H1 (cell line): ENCODE data around the gene COL4A2. TPM values are rescaled to one million over a fixed set of nuclear protein-coding genes. Genes with fewer than 3 reads are reported as not detected.

Source experiments
- CTCF ChIA-PET: fragments of 300-600 bp; sonication (Branson Sonifier 250); formaldehyde crosslinking; loops from one replicate; lab custom pipeline; 2021; ENCODE audit not compliant: partially characterized antibody; lab: Charles Lee
- POLR2A ChIA-PET: fragments of 300-600 bp; sonication (Branson Sonifier 250); formaldehyde crosslinking; loops from one replicate; lab custom pipeline; 2021; ENCODE audit warnings: inconsistent platforms; ENCODE audit not compliant: partially characterized antibody; lab: Charles Lee
- DNase-seq, 2 experiments: peaks; one replicate each; pipeline versions ENCODE4 v3.0.0 to v3.0.0-alpha.2; 2010 to 2022; ENCODE audit warnings: low spot score in 2 of 2, low read depth in 1 of 2, mixed read lengths in 1 of 2
- FAIRE-seq: peaks from 2 replicates; lab custom pipeline; 2011; peaks lifted over from hg19 to GRCh38; lab: Jason Lieb, UNC
- H2AFZ ChIP-seq: 2 replicates; pipeline ENCODE4 v1.8.1; 2012; ENCODE audit warnings: low read length, inconsistent platforms
- H2AK5ac ChIP-seq: 2 replicates; pipeline ENCODE4 v1.6.1; 2013; ENCODE audit warnings: low read depth, low read length
- H2BK120ac ChIP-seq: replicated peaks from 2 replicates; pipeline ENCODE3; 2013; ENCODE audit warnings: low read depth, low read length, inconsistent platforms
- H2BK12ac ChIP-seq: 2 replicates; pipeline ENCODE4 v1.6.1; 2013; ENCODE audit warnings: low read depth, low read length
- H2BK15ac ChIP-seq: 2 replicates; pipeline ENCODE4 v1.6.1; 2013; ENCODE audit warnings: low read length
- H2BK20ac ChIP-seq: 2 replicates; pipeline ENCODE4 v1.6.1; 2013; ENCODE audit warnings: low read length
- H2BK5ac ChIP-seq: 2 replicates; pipeline ENCODE4 v1.6.1; 2013; ENCODE audit warnings: low read depth, low read length
- H3K14ac ChIP-seq: 2 replicates; pipeline ENCODE4 v1.6.1; 2013; ENCODE audit warnings: inconsistent platforms; ENCODE audit not compliant: insufficient read length
- H3K18ac ChIP-seq: 2 replicates; pipeline ENCODE4 v1.6.1; 2013; ENCODE audit warnings: low read length; ENCODE audit errors: extremely low read depth
- H3K23ac ChIP-seq: 2 replicates; pipeline ENCODE4 v1.6.1; 2013; ENCODE audit warnings: inconsistent platforms; ENCODE audit not compliant: insufficient read length
- H3K23me2 ChIP-seq: 2 replicates; pipeline ENCODE4 v1.6.1; 2013; ENCODE audit warnings: low read depth, low read length
- H3K27ac ChIP-seq: 2 replicates; pipeline ENCODE4 v1.6.1; 2011; ENCODE audit warnings: low read depth, low read length, inconsistent platforms
- H3K27me3 ChIP-seq, 4 experiments: replicated peaks in 1 of 4; 1 replicate in 1 of 4; 2 replicates in 3 of 4; pipeline versions ENCODE4 v1.6.1 to v1.8.1; 2011 to 2013; ENCODE audit warnings: low read length in 3 of 4, mild to moderate bottlenecking in 3 of 4, inconsistent platforms in 2 of 4, mixed read lengths in 2 of 4, moderate library complexity in 1 of 4; ENCODE audit not compliant: control insufficient read depth in 3 of 4, insufficient read depth in 3 of 4; ENCODE audit errors: extremely low read depth in 1 of 4
- H3K36me3 ChIP-seq, 4 experiments: 2 replicates each; pipeline versions ENCODE4 v1.6.1 to v1.8.1; 2011 to 2013; ENCODE audit warnings: mild to moderate bottlenecking in 4 of 4, low read length in 3 of 4, moderate library complexity in 2 of 4, control low read depth in 1 of 4, inconsistent platforms in 1 of 4; ENCODE audit not compliant: insufficient read depth in 4 of 4, control insufficient read depth in 2 of 4
- H3K4ac ChIP-seq: replicated peaks from 2 replicates; pipeline ENCODE3; 2013; ENCODE audit warnings: low read length, low read depth, mixed read lengths, inconsistent platforms; ENCODE audit not compliant: insufficient read length
- H3K4me1 ChIP-seq, 4 experiments: replicated peaks in 1 of 4; 1 replicate in 1 of 4; 2 replicates in 3 of 4; pipeline versions ENCODE4 v1.6.1 to v1.8.1; 2011 to 2013; ENCODE audit warnings: low read length in 3 of 4, inconsistent platforms in 2 of 4, mixed read lengths in 1 of 4; ENCODE audit not compliant: insufficient read depth in 4 of 4, control insufficient read depth in 3 of 4
- H3K4me2 ChIP-seq, 2 experiments: 2 replicates each; pipeline versions ENCODE4 v1.6.1 to v1.8.1; 2011 to 2013; ENCODE audit warnings: low read depth in 2 of 2, low read length in 2 of 2, control low read depth in 1 of 2, inconsistent platforms in 1 of 2, mild to moderate bottlenecking in 1 of 2; ENCODE audit not compliant: insufficient read depth in 1 of 2
- H3K4me3 ChIP-seq, 4 experiments: fragments of 200-600, 300-600 bp in 1 of 4; sonication (generic), shearing (Covaris generic), sonication (Bioruptor Twin) in 1 of 4; 2 replicates each; pipeline versions ENCODE4 v1.5.1 to v1.8.1; 2011 to 2016; ENCODE audit warnings: low read length in 4 of 4, low read depth in 3 of 4, control low read depth in 2 of 4, inconsistent platforms in 2 of 4, mild to moderate bottlenecking in 2 of 4, mixed read lengths in 1 of 4, moderate library complexity in 1 of 4; ENCODE audit not compliant: insufficient read depth in 2 of 4; ENCODE audit errors: extremely low read depth in 1 of 4
- H3K56ac ChIP-seq: replicated peaks from 2 replicates; pipeline ENCODE3; 2013; ENCODE audit warnings: low read depth, mild to moderate bottlenecking, mixed read lengths, low read length, inconsistent platforms; ENCODE audit not compliant: insufficient read length
- H3K79me1 ChIP-seq: 2 replicates; pipeline ENCODE4 v1.6.1; 2013; ENCODE audit warnings: low read depth, low read length, control low read depth
- H3K79me2 ChIP-seq, 2 experiments: 2 replicates each; pipeline versions ENCODE4 v1.6.1 to v1.8.1; 2012 to 2013; ENCODE audit warnings: low read length in 2 of 2, mild to moderate bottlenecking in 2 of 2, inconsistent platforms in 1 of 2; ENCODE audit not compliant: insufficient read depth in 2 of 2, control insufficient read depth in 1 of 2
- H3K9ac ChIP-seq, 4 experiments: replicated peaks in 1 of 4; 1 replicate in 1 of 4; 2 replicates in 3 of 4; pipeline versions ENCODE4 v1.6.1 to v1.8.1; 2011 to 2013; ENCODE audit warnings: low read depth in 3 of 4, low read length in 3 of 4, control low read depth in 2 of 4, mild to moderate bottlenecking in 2 of 4, moderate library complexity in 2 of 4, inconsistent platforms in 1 of 4; ENCODE audit errors: extremely low read depth in 1 of 4
- H3K9me3 ChIP-seq, 2 experiments: 2 replicates each; pipeline versions ENCODE4 v1.6.1 to v1.8.1; 2012 to 2013; ENCODE audit warnings: mild to moderate bottlenecking in 2 of 2, moderate library complexity in 2 of 2, control low read depth in 1 of 2, inconsistent platforms in 1 of 2, low read depth in 1 of 2, low read length in 1 of 2, mixed read lengths in 1 of 2; ENCODE audit not compliant: insufficient read depth in 2 of 2
- H4K20me1 ChIP-seq, 2 experiments: replicated peaks in 1 of 2; 2 replicates each; pipeline versions ENCODE3 to v1.8.1; 2011 to 2013; ENCODE audit warnings: inconsistent platforms in 2 of 2, low read length in 2 of 2, mild to moderate bottlenecking in 1 of 2; ENCODE audit not compliant: insufficient read depth in 2 of 2, control insufficient read depth in 1 of 2
- H4K5ac ChIP-seq: 2 replicates; pipeline ENCODE4 v1.6.1; 2013; ENCODE audit warnings: low read length, low read depth, mixed read lengths, inconsistent platforms; ENCODE audit not compliant: insufficient read length
- H4K8ac ChIP-seq: 2 replicates; pipeline ENCODE4 v1.8.0; 2013; ENCODE audit warnings: mild to moderate bottlenecking, moderate library complexity, low read length, inconsistent platforms; ENCODE audit not compliant: insufficient read depth; ENCODE audit errors: extremely low read depth
- H4K91ac ChIP-seq: replicated peaks from 2 replicates; pipeline ENCODE3; 2013; ENCODE audit warnings: low read length, mixed read lengths, inconsistent platforms; ENCODE audit not compliant: insufficient read length
- CBX5 ChIP-seq: fragments of 300-800, 300-1000 bp; sonication (generic); IDR thresholded peaks from 2 replicates; pipeline ENCODE4 v1.7.1; 2016; ENCODE audit warnings: antibody characterized with exemption, low read length, low read depth
- CEBPB ChIP-seq: IDR thresholded peaks from 2 replicates; pipeline ENCODE4 v1.6.1; 2012; ENCODE audit warnings: low read depth, low read length
- E2F6 ChIP-seq: IDR thresholded peaks from 2 replicates; pipeline ENCODE4 v1.6.1; 2012; ENCODE audit warnings: inconsistent platforms
- EP300 ChIP-seq, 2 experiments: IDR thresholded peaks; 1 replicate in 1 of 2; 2 replicates in 1 of 2; pipeline ENCODE4 v1.6.1; 2011 to 2012; ENCODE audit warnings: low read depth in 2 of 2, low read length in 2 of 2, mild to moderate bottlenecking in 2 of 2, borderline replicate concordance in 1 of 2, inconsistent platforms in 1 of 2, moderate library complexity in 1 of 2
- EZH2 ChIP-seq: fragments of 200-600 bp; sonication (generic); IDR thresholded peaks from 2 replicates; pipeline ENCODE4 v1.7.1; 2012; ENCODE audit warnings: low read depth, mild to moderate bottlenecking, moderate library complexity, low read length, inconsistent platforms; ENCODE audit not compliant: severe bottlenecking
- GABPA ChIP-seq: IDR thresholded peaks from 2 replicates; pipeline ENCODE4 v1.6.1; 2011; ENCODE audit warnings: mild to moderate bottlenecking, low read length, moderate library complexity, borderline replicate concordance; ENCODE audit not compliant: insufficient read depth
- HDAC6 ChIP-seq: IDR thresholded peaks from one replicate; pipeline ENCODE4 v1.7.1; 2012; ENCODE audit warnings: low read depth, mild to moderate bottlenecking, inconsistent platforms, low read length, moderate library complexity
- NANOG ChIP-seq: IDR thresholded peaks from 2 replicates; pipeline ENCODE4 v1.6.1; 2011; ENCODE audit warnings: low read length, low read depth, mild to moderate bottlenecking, inconsistent platforms; ENCODE audit not compliant: insufficient read depth, poor library complexity, severe bottlenecking
- POU5F1 ChIP-seq: IDR thresholded peaks from 2 replicates; pipeline ENCODE4 v1.6.1; 2011; ENCODE audit warnings: low read depth, mild to moderate bottlenecking, low read length, moderate library complexity
- RFX5 ChIP-seq: IDR thresholded peaks from 2 replicates; pipeline ENCODE4 v1.6.1; 2011; ENCODE audit warnings: low read depth, low read length, improper control_type of control experiment, borderline replicate concordance
- SP1 ChIP-seq: IDR thresholded peaks from 2 replicates; pipeline ENCODE4 v1.6.1; 2011; ENCODE audit warnings: low read depth, low read length
- SP2 ChIP-seq: IDR thresholded peaks from 2 replicates; pipeline ENCODE4 v1.6.1; 2012; ENCODE audit warnings: mild to moderate bottlenecking, low read length, inconsistent platforms
- SRF ChIP-seq: IDR thresholded peaks from 2 replicates; pipeline ENCODE4 v1.6.1; 2011; ENCODE audit warnings: mild to moderate bottlenecking, low read depth, low read length, moderate library complexity
- YY1 ChIP-seq: IDR thresholded peaks from 2 replicates; pipeline ENCODE4 v1.6.1; 2011; ENCODE audit warnings: low read depth, mild to moderate bottlenecking, low read length
- WGBS, 2 experiments: shearing (Covaris generic) in 1 of 2; methylation state at CpG; one replicate each; pipeline versions ENCODE4 v1.1.6 to v1.1.7; 2013 to 2015; ENCODE audit warnings: low lambda C conversion rate in 2 of 2, mixed read lengths in 2 of 2, inconsistent platforms in 1 of 2, low coverage in 1 of 2, missing lambda C conversion rate in 1 of 2; ENCODE audit not compliant: insufficient replicate concordance in 2 of 2, insufficient coverage in 1 of 2, insufficient read length in 1 of 2; ENCODE audit errors: extremely low coverage in 1 of 2, missing lambda C conversion rate in 1 of 2; 5-methylcytosine and 5-hydroxymethylcytosine counted together
- polyA plus RNA-seq, 7 experiments: library from polyadenylated mRNA; depleted of rRNA in 3 of 7; stranded (reverse) in 5 of 7; unstranded in 2 of 7; fragments of >200 nt in 5 of 7; fragments of 200-250 nt in 2 of 7; gene quantifications; 1 replicate in 5 of 7; 2 replicates in 1 of 7; 4 replicates in 1 of 7; pipeline versions ENCODE4 v1.2.1 to v1.2.3, GENCODE V29; 2011 to 2013; ENCODE audit warnings: missing spikeins in 2 of 7, mixed read lengths in 2 of 7
- total RNA-seq: library from RNA; stranded (reverse); fragmentation: NEBNext Ultra II Directional; extraction: Animal tissue kit (Norgen Biotek cat#: 25700); gene quantifications from 2 replicates; pipeline ENCODE4 v1.2.1, GENCODE V29; 2021

COL4A2 gene
- total and polyA plus RNA-seq, 2 of the 8 experiments (the other 6 are each of a cell fraction or from before 2014, with no cell fraction given) = 80.4 to 87.3 TPM

- Histone ChIP-seq H3K9ac (no peak overlapping the region), H3K27ac (no peak overlapping the region)
- TF ChIP-seq POU5F1 = no peak
- TF ChIP-seq NANOG = no peak
- TF ChIP-seq RFX5 = no peak
- no peak for TF ChIP-seq CEBPB
- no peak for TF ChIP-seq GABPA
- TF ChIP-seq HDAC6 = no peak
- TF ChIP-seq CBX5 = no peak
- TF ChIP-seq SP1 = no peak
- TF ChIP-seq SRF = no peak
- no peak for TF ChIP-seq E2F6
- TF ChIP-seq YY1 = no peak
- no peak for TF ChIP-seq EP300 (IDR thresholded peaks at IDR 0.05; ENCODE audit: borderline replicate concordance in 1 of 2, low read depth in 2 of 2, low read length in 2 of 2)
- no peak for TF ChIP-seq SP2
- no peak for TF ChIP-seq EZH2
These were observed 38.6 kb downstream of the COL4A2 start for GRCh38 chr13:110345701-110346100.

More at GRCh38 chr13:110345701-110346100, 38.6 kb downstream of the COL4A2 start:
- Histone ChIP-seq H2BK5ac (no peak overlapping the region; the same call in 1 of the 2 replicates), H2BK15ac (no peak overlapping the region), H3K79me2 (no peaks in the 10 kb centered on the region; a peak in 1 of 4 replicates), H3K56ac (no peak overlapping the region), H3K4me1 (peaks cover 1 to 15% (median 7%) of the 10 kb centered on the region in 4 experiments; a peak in 6 of 7 replicates), H3K4ac (no peak overlapping the region), H4K91ac (no peak overlapping the region), H3K4me2 (no peak overlapping the region), H2BK12ac (no peak overlapping the region), H3K14ac (no peak overlapping the region), H4K8ac (no peak overlapping the region), H3K4me3 (no peak overlapping the region), H2BK20ac (no peak overlapping the region), H2BK120ac (no peak overlapping the region), H3K27me3 (no peaks in the 10 kb centered on the region), H2AK5ac (no peak overlapping the region), H3K18ac (no peak overlapping the region), H4K20me1 (peaks cover 4 to 8% of the 10 kb centered on the region in 2 experiments), H3K23ac (no peak overlapping the region), H3K9me3 (no peaks in the 10 kb centered on the region), H3K23me2 (no peaks in the 10 kb centered on the region), H3K36me3 (no peaks in the 10 kb centered on the region), H3K79me1 (peaks cover 7% of the 10 kb centered on the region), H2AFZ (no peak overlapping the region), H4K5ac (no peak overlapping the region)
- 97% methylated on average over 4 of the region's 4 CpGs; no CpG with 5 or more reads in 1 of the 2 experiments for WGBS, 2 experiments
- FAIRE-seq (no peak), DNase-seq (no peak)
- ChIA-PET CTCF (interaction anchor here (0.8 to 3.4 kb wide), 6 partner anchors 22 to 299 kb away, joined by 3 to 11 read pairs (median 4); no protein-coding TSS in a partner anchor), POLR2A (interaction anchor here (0.9 kb wide), 1 partner anchor 22 kb away, joined by 3 read pairs; no protein-coding TSS in a partner anchor)
